IPS DF 6.9 (cell line): ENCODE results near the gene AREL1.
A peak's percentile ranks its signal among the peaks of the same experiment; 100 is the strongest.

Source experiments
- DNase-seq: peaks from one replicate; pipeline ENCODE4 v3.0.0-alpha.2; 2013; ENCODE audit warnings: low read depth, low spot score
- H3K27ac ChIP-seq: one replicate; pipeline ENCODE4 v1.5.1; 2013; ENCODE audit warnings: low read length, control low read depth
- H3K27me3 ChIP-seq: 2 replicates; pipeline ENCODE4 v1.6.1; 2013; ENCODE audit warnings: mild to moderate bottlenecking, low read length; ENCODE audit not compliant: control insufficient read depth, insufficient read depth
- H3K36me3 ChIP-seq: 2 replicates; pipeline ENCODE4 v1.6.1; 2013; ENCODE audit warnings: low read length; ENCODE audit not compliant: control insufficient read depth, insufficient read depth
- H3K4me1 ChIP-seq: 2 replicates; pipeline ENCODE4 v1.6.1; 2013; ENCODE audit warnings: low read length; ENCODE audit not compliant: control insufficient read depth, insufficient read depth
- H3K4me3 ChIP-seq: 2 replicates; pipeline ENCODE4 v1.5.1; 2013; ENCODE audit warnings: mild to moderate bottlenecking, low read length
- H3K9me3 ChIP-seq: 2 replicates; pipeline ENCODE4 v1.6.1; 2013; ENCODE audit warnings: low read length, inconsistent platforms; ENCODE audit not compliant: control insufficient read depth, insufficient read depth
- WGBS: extraction: QIAGEN DNeasy Blood & Tissue Kit; methylation state at CpG from one replicate; pipeline ENCODE4 v1.1.7; 2013; ENCODE audit warnings: mixed read lengths, missing lambda C conversion rate; ENCODE audit not compliant: insufficient read length, insufficient coverage; 5-methylcytosine and 5-hydroxymethylcytosine counted together

Gene AREL1

GRCh38 chr14:74613211-74613914 is 99.5 kb downstream of the AREL1 start:
- H3K27ac ChIP-seq, result no peak overlapping the region
- H3K4me3 ChIP-seq, result no peak overlapping the region
- H3K4me1 ChIP-seq, result no peaks in the 10 kb centered on the region
- H3K9me3 ChIP-seq, result no peaks in the 10 kb centered on the region
- DNase-seq, result no peak
- WGBS, result no CpG with 5 or more reads among the region's 16 CpGs
- peaks cover 26% of the 10 kb centered on the region for H3K27me3 ChIP-seq
- H3K36me3 ChIP-seq, result no peaks in the 10 kb centered on the region; the same call in 1 of the 2 replicates

GRCh38 chr14:74612350-74613021 is 100.4 kb downstream of the AREL1 start:
- no peaks in the 10 kb centered on the region; the same call in 1 of the 2 replicates for H3K36me3 ChIP-seq
- WGBS, result no CpG with 5 or more reads among the region's 69 CpGs
- peak overlapping the region; percentile 34; the same call in 1 of the 2 replicates for H3K4me3 ChIP-seq
- H3K9me3 ChIP-seq, result no peaks in the 10 kb centered on the region
- DNase-seq, result peak; percentile 48
- H3K27ac ChIP-seq, result no peak overlapping the region
- H3K4me1 ChIP-seq, result no peaks in the 10 kb centered on the region
- H3K27me3 ChIP-seq, result peaks cover 26% of the 10 kb centered on the region

- H3K4me3 ChIP-seq, result peak within 1 kb of the TSS; percentile 34
- H3K27ac ChIP-seq, result no peak within 1 kb of the TSS
- DNase-seq, result no peak
- no peaks in the 10 kb centered on the region; the same call in 1 of the 2 replicates for H3K36me3 ChIP-seq
- no CpG with 5 or more reads among the region's 70 CpGs for WGBS
- no peaks in the 10 kb centered on the region for H3K9me3 ChIP-seq
- no peaks in the 10 kb centered on the region for H3K4me1 ChIP-seq
- H3K27me3 ChIP-seq, result peaks cover 26% of the 10 kb centered on the region
Measured at GRCh38 chr14:74611650-74612349, 101.1 kb downstream of the AREL1 start, which contains the start of gene LTBP2. LTBP2 (minus strand) TSS chr14:74612237; CDS start chr14:74611944, 293 bp downstream.
